Cardiac muscle cell (in vitro differentiated cells and primary cell): ENCODE measurements around the gene EIF4G3. TPM values are rescaled to one million over a fixed set of nuclear protein-coding genes. Genes with fewer than 3 reads are reported as not detected.

Experiments used
- DNase-seq, 2 donors: peaks; one replicate each; pipeline versions ENCODE4 v3.0.0 to v3.0.0-alpha.2; 2010 to 2017; ENCODE audit warnings: low read depth in 1 of 2, low spot score in 1 of 2
- H3K27ac ChIP-seq: fragments of 200-600 bp; sonication (generic); 2 replicates; pipeline ENCODE4 v1.5.1; 2016
- H3K27me3 ChIP-seq: fragments of 200-600 bp; sonication (generic); 2 replicates; pipeline ENCODE4 v1.6.0; 2016; ENCODE audit warnings: control low read depth
- H3K36me3 ChIP-seq: fragments of 200-600 bp; sonication (generic); 2 replicates; pipeline ENCODE4 v1.5.1; 2016; ENCODE audit warnings: control low read depth
- H3K4me1 ChIP-seq: fragments of 200-600 bp; sonication (generic); 2 replicates; pipeline ENCODE4 v1.8.1; 2017; ENCODE audit warnings: low read depth, mild to moderate bottlenecking, mixed run types
- H3K4me3 ChIP-seq: fragments of 200-600 bp; sonication (generic); 2 replicates; pipeline ENCODE4 v1.5.1; 2016; ENCODE audit warnings: mild to moderate bottlenecking
- H3K9me3 ChIP-seq: fragments of 200-600 bp; sonication (generic); 2 replicates; pipeline ENCODE4 v1.5.1; 2017; ENCODE audit warnings: low read depth, mild to moderate bottlenecking, control low read depth
- CTCF ChIP-seq: IDR thresholded peaks from 2 replicates; pipeline ENCODE4 v1.5.1; 2012; ENCODE audit warnings: low read depth, mild to moderate bottlenecking, low read length
- polyA plus RNA-seq: library from polyadenylated mRNA; unstranded; fragments of >200 nt; fragmentation: Nextera tagmentation; extraction: Ambion mirVana; gene quantifications from 2 replicates; pipeline ENCODE4 v1.2.1, GENCODE V29; 2016
- total RNA-seq: library from RNA; depleted of rRNA; stranded (reverse); fragments of >200 nt; gene quantifications from 2 replicates; pipeline ENCODE4 v1.2.3, GENCODE V29; 2016

EIF4G3 gene
- total and polyA plus RNA-seq, 2 experiments from 2014 or later = 37.8 to 55.3 TPM

- Histone ChIP-seq H3K36me3 (no peaks in the 10 kb centered on the region), H3K4me3 (no peak overlapping the region), H3K27ac (no peak overlapping the region), H3K9me3 (no peaks in the 10 kb centered on the region), H3K27me3 (no peaks in the 10 kb centered on the region), H3K4me1 (no peaks in the 10 kb centered on the region)
- TF ChIP-seq CTCF = no peak
- peak in 1 of 2 donors; percentile 68 for DNase-seq
These were observed 99.6 kb downstream of the EIF4G3 start for GRCh38 chr1:21077085-21077484.

GRCh38 chr1:21072721-21073120 is 104.0 kb downstream of the EIF4G3 start:
- Histone ChIP-seq H3K27me3 (no peaks in the 10 kb centered on the region), H3K27ac (no peak overlapping the region), H3K4me1 (peaks cover 12% of the 10 kb centered on the region), H3K4me3 (no peak overlapping the region), H3K36me3 (no peaks in the 10 kb centered on the region), H3K9me3 (no peaks in the 10 kb centered on the region)
- DNase-seq = peak in 1 of 2 donors; percentile 56
- TF ChIP-seq CTCF = no peak

- H3K27ac ChIP-seq = peak overlapping the region; percentile 69
- peaks cover 12% of the 10 kb centered on the region for H3K4me1 ChIP-seq
- no peaks in the 10 kb centered on the region for H3K9me3 ChIP-seq
- no peaks in the 10 kb centered on the region for H3K36me3 ChIP-seq
- no peak overlapping the region for H3K4me3 ChIP-seq
- DNase-seq = peak in 1 of 2 donors; percentile 62
- no peaks in the 10 kb centered on the region for H3K27me3 ChIP-seq
- no peak for TF ChIP-seq CTCF
These were observed 107.1 kb downstream of the EIF4G3 start for GRCh38 chr1:21069549-21069948.

- H3K9me3 ChIP-seq = no peaks in the 10 kb centered on the region
- H3K27ac ChIP-seq = peak overlapping the region; percentile 69
- no peak for DNase-seq
- no peak for TF ChIP-seq CTCF
- H3K4me3 ChIP-seq = no peak overlapping the region
- peaks cover 12% of the 10 kb centered on the region for H3K4me1 ChIP-seq
- no peaks in the 10 kb centered on the region for H3K36me3 ChIP-seq
- no peaks in the 10 kb centered on the region for H3K27me3 ChIP-seq
These were observed 107.8 kb downstream of the EIF4G3 start for GRCh38 chr1:21068937-21069336.

- H3K4me3 ChIP-seq = no peak overlapping the region
- TF ChIP-seq CTCF = no peak
These were observed 109.0 kb downstream of the EIF4G3 start for GRCh38 chr1:21067551-21068227.

More at GRCh38 chr1:21067551-21068227, 109.0 kb downstream of the EIF4G3 start:
- Histone ChIP-seq H3K36me3 (no peaks in the 10 kb centered on the region), H3K4me1 (peaks cover 12% of the 10 kb centered on the region), H3K27me3 (no peaks in the 10 kb centered on the region), H3K9me3 (no peaks in the 10 kb centered on the region), H3K27ac (no peak overlapping the region)
- DNase-seq = no peak
